Measurements from ENCODE around the gene ATP5IF1. TPM values are rescaled to one million over a fixed set of nuclear protein-coding genes. Genes with fewer than 3 reads are reported as not detected.
A peak's percentile ranks its signal among the peaks of the same experiment; 100 is the strongest.

The ATP5IF1 gene
- total RNA-seq, 6 donors from 2014 or later: 86.1 to 320 (median 186) TPM

- no peak overlapping the region for H3K27ac ChIP-seq
- no peaks in the 10 kb centered on the region for H3K9me3 ChIP-seq
- no peaks in the 10 kb centered on the region for H3K27me3 ChIP-seq
- ATAC-seq (ENCODE audit: low FRiP score in 2 of 2) (no peak), DNase-seq (no peak)
- TF ChIP-seq CTCF (IDR thresholded peaks at IDR 0.05) (no peak), EP300 (IDR thresholded peaks at IDR 0.05) (no peak), POLR2AphosphoS5 (IDR thresholded peaks at IDR 0.05) (no peak), POLR2A (IDR thresholded peaks at IDR 0.05) (no peak)
- H3K36me3 ChIP-seq: peaks cover 22 to 94% (median 71%) of the 10 kb centered on the region in 4 donors
- H3K4me1 ChIP-seq: peaks cover 5 to 20% (median 16%) of the 10 kb centered on the region in 4 donors
- H3K4me3 ChIP-seq: no peak overlapping the region
- WGBS, 2 donors: 90 to 93% methylated on average over 4 to 5 of the region's 5 CpGs
Observed at GRCh38 chr1:28278763-28279162, 42.8 kb downstream of the ATP5IF1 start.

- peak overlapping the region in 2 of 4 donors; percentile 42 to 71 for H3K27ac ChIP-seq
- H3K9me3 ChIP-seq: no peaks in the 10 kb centered on the region
- WGBS, 2 donors: 95 to 99% methylated on average over 7 of the region's 7 CpGs
- peaks cover 16 to 84% (median 61%) of the 10 kb centered on the region in 4 donors for H3K36me3 ChIP-seq
- no peak for TF ChIP-seq EP300 (IDR thresholded peaks at IDR 0.05)
- TF ChIP-seq POLR2AphosphoS5 (IDR thresholded peaks at IDR 0.05): no peak
- no peak for TF ChIP-seq POLR2A (IDR thresholded peaks at IDR 0.05)
- no peak for TF ChIP-seq CTCF (IDR thresholded peaks at IDR 0.05)
- H3K4me1 ChIP-seq: peaks cover 5 to 20% (median 16%) of the 10 kb centered on the region in 4 donors
- H3K27me3 ChIP-seq: no peaks in the 10 kb centered on the region
- no peak for ATAC-seq (ENCODE audit: low FRiP score in 2 of 2)
- H3K4me3 ChIP-seq: no peak overlapping the region
- no peak for DNase-seq
Observed at GRCh38 chr1:28279721-28280120, 43.8 kb downstream of the ATP5IF1 start.

GRCh38 chr1:28280501-28280900, 44.6 kb downstream of the ATP5IF1 start:
- DNase-seq (peak in 1 of 2 donors; percentile 28), ATAC-seq (ENCODE audit: low FRiP score in 2 of 2) (peak; percentile 36 to 41)
- Histone ChIP-seq H3K36me3 (peaks cover 15 to 76% (median 55%) of the 10 kb centered on the region in 4 donors), H3K9me3 (no peaks in the 10 kb centered on the region), H3K27me3 (no peaks in the 10 kb centered on the region), H3K4me3 (no peak overlapping the region), H3K27ac (peak overlapping the region; percentile 42 to 72 (median 56)), H3K4me1 (peaks cover 5 to 20% (median 16%) of the 10 kb centered on the region in 4 donors)
- WGBS, 2 donors: 85% methylated on average over 8 of the region's 8 CpGs
- no peak for TF ChIP-seq EP300 (IDR thresholded peaks at IDR 0.05)
- TF ChIP-seq POLR2AphosphoS5 (IDR thresholded peaks at IDR 0.05): no peak
- no peak for TF ChIP-seq POLR2A (IDR thresholded peaks at IDR 0.05)
- TF ChIP-seq CTCF (IDR thresholded peaks at IDR 0.05): no peak

GRCh38 chr1:28280977-28281381, 45.1 kb downstream of the ATP5IF1 start:
- peaks cover 5 to 20% (median 16%) of the 10 kb centered on the region in 4 donors for H3K4me1 ChIP-seq
- peak; percentile 15 to 47 for ATAC-seq (ENCODE audit: low FRiP score in 2 of 2)
- DNase-seq: no peak
- H3K27me3 ChIP-seq: no peaks in the 10 kb centered on the region
- no peaks in the 10 kb centered on the region for H3K9me3 ChIP-seq
- no peak overlapping the region for H3K4me3 ChIP-seq
- TF ChIP-seq CTCF (IDR thresholded peaks at IDR 0.05) (no peak), POLR2A (IDR thresholded peaks at IDR 0.05) (no peak), POLR2AphosphoS5 (IDR thresholded peaks at IDR 0.05) (no peak), EP300 (IDR thresholded peaks at IDR 0.05) (no peak)
- 46 to 73% methylated on average over 5 of the region's 5 CpGs for WGBS, 2 donors
- peak overlapping the region; percentile 42 to 72 (median 56) for H3K27ac ChIP-seq
- H3K36me3 ChIP-seq: peaks cover 15 to 72% (median 51%) of the 10 kb centered on the region in 4 donors

All from upper lobe of left lung (tissue), 6 donors.